Frontal cortex (tissue), 4 donors: ENCODE measurements around the gene VIPAS39. TPM values are rescaled to one million over a fixed set of nuclear protein-coding genes. Genes with fewer than 3 reads are reported as not detected.

ENCODE experiments used
- DNase-seq, 2 donors: peaks; one replicate each; pipeline ENCODE4 v3.0.0; 2012; ENCODE audit warnings: low spot score in 2 of 2
- FAIRE-seq: peaks from 2 replicates; lab custom pipeline; 2012; peaks lifted over from hg19 to GRCh38; lab: Jason Lieb, UNC
- total RNA-seq: library from RNA; depleted of rRNA; stranded (reverse); fragments of >200 nt; gene quantifications from one replicate; pipeline ENCODE4 v1.2.3, GENCODE V29; 2014
- donor health status: control.
- donor health status: control.
- donor health status: control.

VIPAS39 gene
- total RNA-seq: 35.5 TPM

- DNase-seq (peak; percentile 79 to 85), FAIRE-seq (peak; percentile 36)
Observed at GRCh38 chr14:77457522-77458248, at the start of gene VIPAS39, which contains the start of gene AHSA1. Gene VIPAS39 (minus strand): TSS chr14:77457601. CDS start chr14:77454102, 3,499 bp downstream. Gene AHSA1 (plus strand): TSS chr14:77458093. CDS start chr14:77458190, 97 bp downstream.

GRCh38 chr14:77505031-77505430, 47.6 kb upstream of the VIPAS39 start:
- FAIRE-seq: no peak
- DNase-seq: no peak

GRCh38 chr14:77503138-77503537, 45.7 kb upstream of the VIPAS39 start:
- FAIRE-seq: no peak
- no peak for DNase-seq

GRCh38 chr14:77502109-77502782, 44.8 kb upstream of the VIPAS39 start:
- DNase-seq (no peak), FAIRE-seq (no peak)

- no peak for FAIRE-seq
- DNase-seq: peak; percentile 36 to 42
Observed at GRCh38 chr14:77498984-77499527, 41.7 kb upstream of the VIPAS39 start.

GRCh38 chr14:77498120-77498979, 40.9 kb upstream of the VIPAS39 start, which contains the start of gene ISM2:
Gene ISM2 (minus strand): TSS chr14:77498816. CDS start chr14:77498793, 23 bp downstream.
- DNase-seq (peak; percentile 61 to 72), FAIRE-seq (no peak)

- FAIRE-seq: no peak
- no peak for DNase-seq
Observed at GRCh38 chr14:77495334-77495733, 37.9 kb upstream of the VIPAS39 start.

- no peak for FAIRE-seq
- DNase-seq: no peak
Observed at GRCh38 chr14:77491056-77491455, 33.7 kb upstream of the VIPAS39 start.

GRCh38 chr14:77490347-77490986, 33.1 kb upstream of the VIPAS39 start:
- DNase-seq: no peak
- FAIRE-seq: no peak

- FAIRE-seq: no peak
- DNase-seq: no peak
Observed at GRCh38 chr14:77489041-77489440, 31.6 kb upstream of the VIPAS39 start.

- FAIRE-seq (no peak), DNase-seq (no peak)
Observed at GRCh38 chr14:77488558-77488957, 31.2 kb upstream of the VIPAS39 start.

GRCh38 chr14:77485901-77486678, 28.7 kb upstream of the VIPAS39 start:
- DNase-seq: no peak
- FAIRE-seq: no peak

GRCh38 chr14:77485256-77485655, 27.9 kb upstream of the VIPAS39 start:
- DNase-seq (no peak), FAIRE-seq (no peak)

GRCh38 chr14:77482422-77482821, 25.0 kb upstream of the VIPAS39 start:
- FAIRE-seq (no peak), DNase-seq (no peak)

- no peak for DNase-seq
- no peak for FAIRE-seq
Observed at GRCh38 chr14:77478796-77479195, 21.4 kb upstream of the VIPAS39 start.

GRCh38 chr14:77478029-77478428, 20.6 kb upstream of the VIPAS39 start:
- FAIRE-seq (no peak), DNase-seq (no peak)

- FAIRE-seq (no peak), DNase-seq (no peak)
Observed at GRCh38 chr14:77475432-77476115, 18.2 kb upstream of the VIPAS39 start.

- FAIRE-seq (no peak), DNase-seq (no peak)
Observed at GRCh38 chr14:77474479-77475177, 17.2 kb upstream of the VIPAS39 start.
